Measurements from ENCODE around the gene MLXIPL. TPM values are rescaled to one million over a fixed set of nuclear protein-coding genes. Genes with fewer than 3 reads are reported as not detected.

The MLXIPL gene
- total RNA-seq, 4 donors from 2014 or later, result 0.53 to 13.5 (median 2.9) TPM

GRCh38 chr7:73602721-73603651 is 21.3 kb downstream of the MLXIPL start:
- intact Hi-C loops (cut with DNase I), result no loop called here

GRCh38 chr7:73599916-73600315 is 24.4 kb downstream of the MLXIPL start:
- 48 to 58% methylated on average over 5 to 6 of the region's 7 CpGs for WGBS, 2 donors
- no peaks in the 10 kb centered on the region for H3K36me3 ChIP-seq
- no peak overlapping the region for H3K4me3 ChIP-seq
- intact Hi-C loops (cut with DNase I), result no loop called here
- H3K9me3 ChIP-seq, result no peaks in the 10 kb centered on the region
- TF ChIP-seq POLR2A (IDR thresholded peaks at IDR 0.05), result no peak
- no peak for TF ChIP-seq CTCF (IDR thresholded peaks at IDR 0.05)
- peaks cover 0 to 60% (median 0%) of the 10 kb centered on the region in 4 donors for H3K27me3 ChIP-seq
- H3K4me1 ChIP-seq, result no peaks in the 10 kb centered on the region
- H3K27ac ChIP-seq, result no peak overlapping the region
- DNase-seq, result no peak

More at GRCh38 chr7:73602721-73603651, 21.3 kb downstream of the MLXIPL start:
- H3K9me3 ChIP-seq, result no peaks in the 10 kb centered on the region
- H3K27me3 ChIP-seq, result peaks cover 0 to 59% (median 0%) of the 10 kb centered on the region in 4 donors
- no peak overlapping the region for H3K27ac ChIP-seq
- DNase-seq, result no peak
- TF ChIP-seq CTCF (IDR thresholded peaks at IDR 0.05) (no peak), POLR2A (IDR thresholded peaks at IDR 0.05) (no peak)
- WGBS, 2 donors, result 52 to 78% methylated on average over 8 to 9 of the region's 22 CpGs
- H3K4me3 ChIP-seq, result no peak overlapping the region
- peaks cover 0 to 8% (median 4%) of the 10 kb centered on the region in 3 donors for H3K4me1 ChIP-seq
- no peaks in the 10 kb centered on the region for H3K36me3 ChIP-seq

- no peaks in the 10 kb centered on the region for H3K36me3 ChIP-seq
- no peak for DNase-seq
- H3K27ac ChIP-seq, result no peak overlapping the region
- WGBS, 2 donors, result 65 to 81% methylated on average over 7 to 8 of the region's 13 CpGs
- H3K4me1 ChIP-seq, result no peaks in the 10 kb centered on the region
- intact Hi-C loops (cut with DNase I), result no loop called here
- H3K4me3 ChIP-seq, result no peak overlapping the region
- TF ChIP-seq CTCF (IDR thresholded peaks at IDR 0.05) (no peak), POLR2A (IDR thresholded peaks at IDR 0.05) (no peak)
- no peaks in the 10 kb centered on the region for H3K9me3 ChIP-seq
- peaks cover 0 to 60% (median 0%) of the 10 kb centered on the region in 4 donors for H3K27me3 ChIP-seq
Observed at GRCh38 chr7:73599151-73599882, 25.0 kb downstream of the MLXIPL start.

- 82 to 85% methylated on average over 5 of the region's 5 CpGs for WGBS, 2 donors
- intact Hi-C loops (cut with DNase I), result no loop called here
- H3K4me3 ChIP-seq, result no peak overlapping the region
- H3K36me3 ChIP-seq, result no peaks in the 10 kb centered on the region
- DNase-seq, result no peak
- H3K27ac ChIP-seq, result no peak overlapping the region
- TF ChIP-seq CTCF (IDR thresholded peaks at IDR 0.05) (no peak), POLR2A (IDR thresholded peaks at IDR 0.05) (no peak)
- H3K9me3 ChIP-seq, result no peaks in the 10 kb centered on the region
- H3K4me1 ChIP-seq, result no peaks in the 10 kb centered on the region
- peaks cover 0 to 54% (median 0%) of the 10 kb centered on the region in 4 donors for H3K27me3 ChIP-seq
Observed at GRCh38 chr7:73597978-73598782, 26.1 kb downstream of the MLXIPL start.

All from esophagus squamous epithelium (tissue), 5 donors.